ENCODE measurements around the gene PGLYRP2.
A peak's percentile ranks its signal among the peaks of the same experiment; 100 is the strongest.

Gene PGLYRP2

DNA sequence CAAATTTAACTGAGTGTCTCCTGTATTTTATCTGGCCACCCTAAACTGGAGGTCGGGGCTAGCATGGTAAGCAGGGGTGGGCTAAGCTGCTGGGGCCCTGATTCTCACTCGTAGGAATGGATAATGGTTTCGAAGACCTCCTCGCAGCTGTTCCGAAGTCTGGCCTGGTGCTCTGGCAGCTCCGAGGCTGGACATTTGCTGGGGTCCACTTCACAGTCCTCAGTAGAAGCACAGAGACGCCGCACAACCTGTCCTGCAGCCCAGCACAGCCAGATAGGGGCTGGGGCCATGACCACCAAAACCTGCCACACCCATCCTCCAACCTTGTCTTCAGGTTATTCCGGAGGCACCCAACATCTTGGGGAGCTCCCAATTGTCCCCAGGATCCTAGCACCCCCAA, 23.3 kb downstream of the PGLYRP2 start:
- no peak overlapping the region for H3K4me3 ChIP-seq (ENCODE audit: low read depth, low read length)
- no peak for TF ChIP-seq CTCF (IDR thresholded peaks at IDR 0.05; ENCODE audit: insufficient read depth, low read depth, low read length, missing control alignments)
- DNase-seq (ENCODE audit: low read depth), result no peak

DNA sequence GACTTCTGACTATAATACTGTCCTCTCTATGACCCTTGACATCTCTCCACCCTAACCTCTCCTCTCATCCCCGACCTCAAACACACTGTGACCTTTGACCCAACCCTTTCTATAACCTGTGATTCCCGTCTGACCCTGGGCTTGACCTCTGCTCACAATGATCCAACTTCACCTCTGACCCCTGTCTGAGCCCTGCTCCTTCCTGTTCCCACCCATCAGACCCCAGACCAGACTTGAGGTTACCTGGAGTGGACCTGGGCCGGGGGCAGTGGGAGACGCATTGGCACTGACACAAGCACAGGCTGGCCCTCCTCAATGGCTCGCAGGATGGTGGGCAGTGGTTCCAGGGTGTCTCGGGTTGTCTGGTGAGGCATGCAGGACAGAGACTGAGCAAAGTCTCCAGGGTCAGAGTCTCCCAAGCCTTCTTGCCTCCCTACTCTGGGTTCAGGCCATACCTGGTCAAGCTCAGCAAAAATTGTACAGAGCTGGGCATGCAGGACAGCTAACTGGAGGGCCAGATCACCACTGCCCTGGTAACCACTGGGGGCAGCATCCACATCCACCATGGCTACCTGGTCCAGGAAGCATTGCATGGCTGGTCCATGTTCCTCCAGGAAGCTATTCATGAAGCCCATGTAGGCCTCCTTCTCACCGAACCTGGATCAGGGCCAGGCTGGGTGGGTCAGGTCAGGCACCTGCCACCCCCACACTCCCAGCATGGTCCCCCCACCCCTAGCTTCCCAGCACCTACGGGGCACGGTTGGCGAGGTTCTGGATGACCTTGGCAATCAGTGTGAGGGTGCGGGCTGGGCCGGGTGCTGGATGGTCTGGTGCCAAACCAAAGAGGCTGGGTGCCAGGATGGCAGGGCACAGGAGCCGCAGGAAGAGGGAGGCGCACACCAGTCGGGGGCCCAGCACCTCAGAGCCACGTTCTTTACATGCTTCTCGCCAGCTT, 25.1 kb downstream of the PGLYRP2 start:
- H3K4me3 ChIP-seq (ENCODE audit: low read depth, low read length), result no peak overlapping the region
- no peak for DNase-seq (ENCODE audit: low read depth)
- peak; percentile 23 for TF ChIP-seq CTCF (IDR thresholded peaks at IDR 0.05; ENCODE audit: insufficient read depth, low read depth, low read length, missing control alignments)

DNA sequence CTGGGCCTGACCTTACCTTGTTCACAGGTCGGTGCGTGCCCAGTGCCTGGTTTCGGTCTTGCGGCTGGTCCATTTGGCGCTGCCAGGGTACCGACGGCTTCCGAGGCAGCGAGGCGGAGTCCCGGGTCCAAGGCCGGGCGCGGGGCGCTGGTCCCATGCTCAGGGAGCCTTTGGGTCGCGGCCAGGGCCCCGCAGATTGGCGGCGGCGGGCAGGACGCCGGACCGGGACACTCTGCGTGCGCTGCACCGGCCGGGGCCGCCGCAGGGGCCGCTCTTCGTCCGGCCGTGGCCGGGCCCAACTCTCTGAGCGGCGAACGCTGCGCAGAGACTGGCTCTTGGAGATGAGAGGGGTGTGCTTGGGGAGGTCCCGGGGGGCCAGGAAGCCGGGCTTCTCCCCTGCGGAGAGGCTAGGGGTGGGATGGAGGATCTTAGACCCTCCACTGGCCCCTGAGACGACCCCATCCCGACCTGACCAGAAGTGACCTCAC, 26.2 kb downstream of the PGLYRP2 start:
- DNase-seq (ENCODE audit: low read depth), result no peak
- H3K4me3 ChIP-seq (ENCODE audit: low read depth, low read length), result no peak overlapping the region
- no peak for TF ChIP-seq CTCF (IDR thresholded peaks at IDR 0.05; ENCODE audit: insufficient read depth, low read depth, low read length, missing control alignments)

GRCh38 chr19:15452111-15453047, 26.9 kb downstream of the PGLYRP2 start:
- H3K4me3 ChIP-seq (ENCODE audit: low read depth, low read length), result no peak overlapping the region
- DNase-seq (ENCODE audit: low read depth), result no peak
- TF ChIP-seq CTCF (IDR thresholded peaks at IDR 0.05; ENCODE audit: insufficient read depth, low read depth, low read length, missing control alignments), result no peak

- DNase-seq (ENCODE audit: low read depth), result no peak
- TF ChIP-seq CTCF (IDR thresholded peaks at IDR 0.05; ENCODE audit: insufficient read depth, low read depth, low read length, missing control alignments), result no peak
- H3K4me3 ChIP-seq (ENCODE audit: low read depth, low read length), result no peak overlapping the region
These were observed 28.8 kb downstream of the PGLYRP2 start for GRCh38 chr19:15450528-15450890.

- peak within 1 kb of the TSS; percentile 65 for H3K4me3 ChIP-seq (ENCODE audit: low read depth, low read length)
- TF ChIP-seq CTCF (IDR thresholded peaks at IDR 0.05; ENCODE audit: insufficient read depth, low read depth, low read length, missing control alignments), result no peak
- DNase-seq (ENCODE audit: low read depth), result peak; percentile 84
These were observed 29.4 kb downstream of the PGLYRP2 start, which contains the start of gene WIZ for GRCh38 chr19:15449620-15450527. Gene WIZ (minus strand): TSS chr19:15449956. CDS start chr19:15448307, 1,649 bp downstream.

Data from GM12865 (cell line).